ENCODE measurements around the gene SPATS2. TPM values are rescaled to one million over a fixed set of nuclear protein-coding genes. Genes with fewer than 3 reads are reported as not detected.

SPATS2 gene
- total RNA-seq, 1 donor: 34.1 TPM

GRCh38 chr12:49546481-49546880 lies 179.2 kb downstream of the SPATS2 start:
- DNase-seq (ENCODE audit: low read depth): no peak
- no peak overlapping the region for H3K4me3 ChIP-seq (ENCODE audit: low read depth, low read length)
- TF ChIP-seq, protein P1, sequence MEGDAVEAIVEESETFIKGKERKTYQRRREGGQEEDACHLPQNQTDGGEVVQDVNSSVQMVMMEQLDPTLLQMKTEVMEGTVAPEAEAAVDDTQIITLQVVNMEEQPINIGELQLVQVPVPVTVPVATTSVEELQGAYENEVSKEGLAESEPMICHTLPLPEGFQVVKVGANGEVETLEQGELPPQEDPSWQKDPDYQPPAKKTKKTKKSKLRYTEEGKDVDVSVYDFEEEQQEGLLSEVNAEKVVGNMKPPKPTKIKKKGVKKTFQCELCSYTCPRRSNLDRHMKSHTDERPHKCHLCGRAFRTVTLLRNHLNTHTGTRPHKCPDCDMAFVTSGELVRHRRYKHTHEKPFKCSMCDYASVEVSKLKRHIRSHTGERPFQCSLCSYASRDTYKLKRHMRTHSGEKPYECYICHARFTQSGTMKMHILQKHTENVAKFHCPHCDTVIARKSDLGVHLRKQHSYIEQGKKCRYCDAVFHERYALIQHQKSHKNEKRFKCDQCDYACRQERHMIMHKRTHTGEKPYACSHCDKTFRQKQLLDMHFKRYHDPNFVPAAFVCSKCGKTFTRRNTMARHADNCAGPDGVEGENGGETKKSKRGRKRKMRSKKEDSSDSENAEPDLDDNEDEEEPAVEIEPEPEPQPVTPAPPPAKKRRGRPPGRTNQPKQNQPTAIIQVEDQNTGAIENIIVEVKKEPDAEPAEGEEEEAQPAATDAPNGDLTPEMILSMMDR (IDR thresholded peaks at IDR 0.05; ENCODE audit: insufficient read depth, low read length): no peak

DNA sequence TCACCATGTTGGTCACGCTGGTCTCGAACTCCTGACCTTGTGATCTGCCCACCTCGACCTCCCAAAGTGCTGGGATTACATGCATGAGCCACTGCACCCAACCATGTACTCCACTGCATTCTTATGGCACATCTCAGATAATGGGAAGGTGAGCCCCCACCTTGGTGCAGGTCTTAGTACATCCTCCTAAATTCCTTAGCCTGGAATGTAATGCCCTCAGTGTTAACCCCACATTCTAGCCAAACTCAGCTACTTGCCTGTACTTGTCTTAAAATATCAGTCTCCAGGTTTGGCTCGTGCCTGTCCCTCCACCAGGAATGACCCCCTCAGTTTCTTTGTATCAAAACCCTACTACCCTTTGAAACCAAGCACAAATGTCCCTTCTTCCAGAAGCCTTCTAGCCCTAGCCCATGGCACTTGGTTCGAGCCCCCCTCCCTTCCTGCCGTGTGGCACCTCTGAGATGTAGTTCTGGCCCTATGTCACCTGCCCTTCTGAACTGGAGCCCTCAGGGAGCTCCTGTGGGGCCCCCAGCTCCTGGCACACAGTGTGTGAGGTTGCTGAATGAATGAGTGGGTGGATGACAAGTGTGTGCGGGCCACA lies 179.9 kb downstream of the SPATS2 start:
- no peak for DNase-seq (ENCODE audit: low read depth)
- no peak overlapping the region for H3K4me3 ChIP-seq (ENCODE audit: low read depth, low read length)
- TF ChIP-seq, protein P1 (IDR thresholded peaks at IDR 0.05; ENCODE audit: insufficient read depth, low read length): no peak

- DNase-seq (ENCODE audit: low read depth): no peak
- TF ChIP-seq, protein P1 (IDR thresholded peaks at IDR 0.05; ENCODE audit: insufficient read depth, low read length): no peak
- no peak overlapping the region for H3K4me3 ChIP-seq (ENCODE audit: low read depth, low read length)
These were observed 181.2 kb downstream of the SPATS2 start for GRCh38 chr12:49548481-49548821.

- TF ChIP-seq, protein P1 (IDR thresholded peaks at IDR 0.05; ENCODE audit: insufficient read depth, low read length): peak; percentile 47
- peak overlapping the region; percentile 35 for H3K4me3 ChIP-seq (ENCODE audit: low read depth, low read length)
- no peak for DNase-seq (ENCODE audit: low read depth)
These were observed 181.8 kb downstream of the SPATS2 start for GRCh38 chr12:49548822-49549648.

GRCh38 chr12:49549735-49550692 lies 182.8 kb downstream of the SPATS2 start:
- no peak overlapping the region for H3K4me3 ChIP-seq (ENCODE audit: low read depth, low read length)
- no peak for DNase-seq (ENCODE audit: low read depth)
- TF ChIP-seq, protein P1 (IDR thresholded peaks at IDR 0.05; ENCODE audit: insufficient read depth, low read length): no peak

DNA sequence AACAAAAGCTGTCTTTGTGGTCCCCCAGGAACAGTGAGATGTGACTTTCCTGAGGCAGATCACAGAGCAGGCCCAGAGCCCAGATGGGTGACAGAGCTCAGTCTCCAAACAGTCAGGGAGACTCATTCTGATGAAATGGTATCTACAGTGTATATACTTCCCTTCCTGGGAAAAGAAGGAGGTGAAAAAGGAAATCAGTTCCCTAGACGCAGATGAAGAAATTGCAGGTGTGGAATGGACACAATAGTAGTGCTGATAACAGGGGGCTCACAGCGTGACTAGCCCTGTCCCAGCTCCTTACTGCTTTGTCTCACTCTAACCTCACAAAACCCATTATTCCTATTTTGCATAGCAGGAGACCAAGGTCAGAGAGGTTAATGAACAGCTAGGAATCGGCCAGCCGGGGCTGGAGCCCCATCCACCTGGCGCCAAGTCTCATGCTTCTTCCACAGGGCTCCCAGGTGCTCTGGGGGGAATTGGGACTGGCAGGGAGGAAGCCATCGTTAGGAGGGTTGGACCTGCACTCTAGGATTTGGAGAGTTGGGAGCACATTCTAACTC lies 183.5 kb downstream of the SPATS2 start:
- DNase-seq (ENCODE audit: low read depth): no peak
- TF ChIP-seq, protein P1 (IDR thresholded peaks at IDR 0.05; ENCODE audit: insufficient read depth, low read length): no peak

More for the DNA sequence above, 183.5 kb downstream of the SPATS2 start:
- H3K4me3 ChIP-seq (ENCODE audit: low read depth, low read length): no peak overlapping the region

Measured in fibroblast of the aortic adventitia (primary cell).